HuH-7.5 (cell line): ENCODE results near the gene NPTXR.
A peak's percentile ranks its signal among the peaks of the same experiment; 100 is the strongest.
"Not testable (repeated sequence)": the region's sequence is repeated elsewhere in the genome, so short reads cannot be mapped to it uniquely, and the experiment has no call there.

Experiments used
- DNase-seq: peaks from one replicate; pipeline ENCODE4 v3.0.0; 2011; ENCODE audit warnings: low spot score

Gene NPTXR

DNA sequence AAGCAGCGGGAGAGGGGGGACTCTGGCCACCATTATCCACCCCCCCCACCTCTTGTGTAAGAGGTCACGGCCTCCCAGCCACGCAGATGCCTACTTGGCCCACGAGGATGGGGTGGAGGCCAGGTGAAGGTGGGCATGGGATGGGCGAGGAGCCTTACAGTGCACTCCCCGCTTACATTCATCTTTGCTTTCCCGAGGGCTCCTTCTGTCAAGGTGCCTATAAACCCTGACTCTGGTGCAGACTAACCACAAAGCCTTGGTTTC is 13.1 kb downstream of the NPTXR start:
- DNase-seq: no peak

DNA sequence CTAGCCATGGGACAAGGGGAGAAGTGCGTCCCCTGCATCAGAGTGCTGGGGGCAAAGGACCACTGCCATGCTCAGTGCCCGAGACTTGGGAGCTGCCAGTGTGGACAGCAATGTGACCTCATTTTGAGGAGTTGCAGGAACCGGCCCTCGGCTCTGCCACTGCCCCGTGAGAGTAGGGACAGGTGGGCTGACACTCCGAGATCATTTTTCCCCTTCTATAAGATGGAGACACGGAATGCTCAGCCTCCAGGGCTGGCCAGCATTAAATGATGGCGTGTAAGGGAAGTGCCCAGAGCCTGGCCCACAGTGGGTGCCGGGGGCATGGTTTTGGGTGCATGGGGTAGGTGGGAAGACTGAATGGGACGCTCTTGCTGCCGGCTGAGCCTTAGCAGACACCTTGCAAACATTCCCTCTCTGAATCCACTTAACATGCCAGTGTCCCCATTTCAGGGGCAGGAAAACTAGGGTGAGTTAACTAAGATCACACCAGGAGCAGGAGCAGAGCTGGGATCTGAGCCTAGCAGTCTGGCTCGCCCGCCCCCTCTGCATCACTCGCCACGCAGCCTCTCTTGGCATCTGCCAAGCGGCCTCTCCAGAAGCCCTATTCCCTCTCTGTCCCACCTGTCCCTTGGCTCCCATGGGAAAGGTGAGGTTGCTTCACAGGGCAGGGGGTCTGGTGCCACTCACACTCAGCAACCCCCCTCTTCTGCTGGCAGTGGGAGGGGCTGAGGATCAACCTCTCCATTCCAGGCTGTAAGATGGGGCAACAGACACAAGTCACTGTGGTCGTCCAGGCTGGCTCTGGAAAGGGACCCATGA is 13.6 kb downstream of the NPTXR start:
- DNase-seq: no peak

DNA sequence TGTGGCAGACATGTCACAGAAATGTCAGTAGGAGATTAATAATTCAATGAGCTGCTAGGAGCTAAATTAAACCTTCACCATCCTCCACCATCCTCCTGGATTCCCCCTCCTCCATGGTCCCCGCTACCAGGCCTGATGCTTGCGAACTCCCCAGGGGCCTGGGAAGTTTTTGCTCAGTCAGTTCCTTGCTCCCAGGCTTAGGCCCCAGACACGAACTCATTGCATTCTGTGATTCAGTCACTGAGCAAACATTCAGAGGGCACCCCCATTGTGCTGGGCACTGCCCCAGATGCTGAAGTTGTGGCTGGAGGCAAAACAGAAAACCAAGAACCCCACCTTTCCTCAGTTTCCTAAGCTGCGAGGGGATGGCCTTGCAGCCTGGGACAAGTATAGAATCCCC is 14.3 kb downstream of the NPTXR start:
- no peak for DNase-seq

DNA sequence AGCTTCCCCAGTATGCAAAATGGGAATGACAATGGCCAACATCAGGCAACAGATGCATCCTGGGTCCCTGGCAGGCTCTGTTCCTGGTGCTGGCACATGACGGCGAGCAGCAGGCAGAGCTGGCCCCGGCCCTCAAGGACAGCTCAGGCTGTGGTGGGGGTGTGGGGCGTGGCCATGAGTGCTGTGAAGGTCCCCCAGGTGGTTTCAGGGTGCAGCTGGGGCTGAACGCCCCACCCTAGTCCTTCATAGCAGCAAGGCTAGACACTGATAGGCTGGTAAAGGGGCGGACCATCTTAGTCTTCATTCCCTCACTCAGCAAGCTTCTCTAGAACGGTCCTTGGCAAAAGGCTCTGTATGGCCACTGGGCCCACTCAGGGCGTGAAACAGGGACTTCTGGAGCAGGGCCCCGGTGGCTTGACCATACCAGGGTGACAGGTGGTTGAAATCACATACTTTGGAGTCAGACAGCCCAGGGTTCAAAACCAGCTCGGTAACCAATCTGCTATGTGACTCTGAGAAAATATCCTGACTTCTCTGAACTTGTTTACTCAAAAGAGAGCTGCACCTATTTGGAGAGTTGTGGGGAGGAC is 15.1 kb downstream of the NPTXR start:
- no peak for DNase-seq

DNA sequence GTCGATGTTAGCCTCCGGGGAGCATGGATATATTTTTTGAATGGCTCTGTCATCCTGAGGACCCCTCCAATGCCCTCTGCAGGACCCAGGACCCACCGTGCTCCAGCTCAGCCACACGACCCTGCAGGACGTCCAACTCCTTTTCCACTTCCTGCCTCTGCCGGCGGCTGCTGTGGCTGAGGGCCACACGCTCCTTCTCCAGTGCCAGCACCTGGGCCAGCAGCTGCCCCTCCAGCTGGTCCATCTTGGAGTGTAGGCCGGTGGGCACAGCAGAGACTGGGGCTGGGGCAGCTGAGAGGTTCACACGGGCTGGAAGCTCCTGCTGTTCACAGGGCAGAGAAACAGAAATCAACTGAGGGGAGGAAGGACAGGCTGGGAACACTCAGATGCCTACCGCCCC is 15.6 kb downstream of the NPTXR start:
- no peak for DNase-seq

DNA sequence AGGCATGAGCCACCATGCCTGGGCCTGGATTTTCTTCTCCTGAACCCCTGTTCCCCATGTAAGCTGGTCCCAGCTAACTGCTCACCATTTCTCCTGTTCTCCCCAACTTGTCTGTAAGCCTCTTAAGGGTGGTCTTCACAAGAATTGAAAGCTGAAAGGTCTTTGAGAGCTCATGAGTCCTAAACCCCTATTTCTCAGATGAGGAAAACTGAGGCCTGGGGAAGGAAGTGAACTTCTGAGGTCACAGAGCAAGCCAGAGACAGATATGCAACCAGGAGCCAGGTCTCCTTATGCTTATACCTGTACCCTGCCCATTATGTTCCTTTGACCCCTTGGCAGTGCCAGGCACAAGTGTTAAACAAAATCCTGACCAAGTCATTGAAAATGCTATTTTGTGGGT is 16.3 kb downstream of the NPTXR start:
- no peak for DNase-seq

DNA sequence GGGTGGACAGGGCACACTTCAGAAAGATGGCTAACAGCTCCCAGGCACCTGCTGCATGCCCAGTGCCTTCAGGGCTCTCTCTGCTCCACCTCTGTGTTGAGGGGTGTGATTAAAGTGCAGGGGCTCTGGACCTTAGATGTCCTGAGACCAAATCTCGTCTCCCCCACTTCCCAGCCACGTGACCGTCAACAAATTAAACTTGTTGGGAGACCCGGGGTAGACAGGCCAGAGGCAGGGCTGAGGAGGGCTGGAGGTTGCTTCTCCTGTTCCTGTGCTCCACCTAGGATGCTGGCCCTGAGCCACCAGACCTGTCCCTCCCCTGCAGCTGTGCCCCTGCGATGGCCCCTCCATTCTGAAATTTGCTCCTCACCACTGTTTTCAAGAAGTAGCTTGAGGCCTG is 17.0 kb downstream of the NPTXR start:
- no peak for DNase-seq

DNA sequence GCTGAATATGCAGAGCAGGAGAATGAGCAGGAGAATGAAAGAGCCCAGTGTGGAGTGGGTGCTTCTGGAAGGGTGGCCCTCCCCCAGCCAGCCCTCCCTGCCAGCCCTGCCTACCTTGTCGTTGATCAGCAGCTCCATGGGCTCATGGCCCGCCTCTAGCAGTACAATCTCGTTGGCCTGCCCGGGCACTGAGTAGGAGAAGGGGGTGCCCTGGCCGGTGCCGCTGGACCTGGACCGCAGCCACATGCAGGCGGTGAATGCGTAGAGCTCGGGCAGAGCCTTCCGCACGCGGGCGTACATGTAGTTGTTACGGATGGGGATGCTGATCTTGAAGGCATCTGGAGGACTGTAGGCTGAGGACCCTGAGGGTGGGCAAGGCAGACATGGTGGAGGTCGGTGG is 17.4 kb downstream of the NPTXR start:
- DNase-seq: no peak

DNA sequence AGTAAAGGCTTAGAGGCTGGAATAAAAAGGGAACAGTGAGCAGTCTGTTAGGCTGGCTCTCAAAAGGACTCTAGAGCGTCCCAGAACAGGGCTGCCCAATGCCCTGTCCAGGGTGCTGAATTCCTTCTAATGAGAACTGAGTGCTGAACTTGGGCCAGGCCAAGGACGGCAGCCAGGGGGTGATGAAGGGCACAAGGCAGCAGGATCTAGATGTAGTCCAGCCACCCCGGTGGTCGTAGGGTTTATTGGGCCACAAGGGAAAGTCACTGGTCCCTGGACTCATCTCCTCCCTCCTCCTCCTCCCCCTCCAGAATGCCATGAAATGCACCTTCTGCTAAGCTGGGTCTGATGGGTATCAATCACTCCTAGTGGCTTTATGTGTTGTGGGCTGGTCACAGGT is 19.2 kb downstream of the NPTXR start:
- DNase-seq: peak; percentile 77

DNA sequence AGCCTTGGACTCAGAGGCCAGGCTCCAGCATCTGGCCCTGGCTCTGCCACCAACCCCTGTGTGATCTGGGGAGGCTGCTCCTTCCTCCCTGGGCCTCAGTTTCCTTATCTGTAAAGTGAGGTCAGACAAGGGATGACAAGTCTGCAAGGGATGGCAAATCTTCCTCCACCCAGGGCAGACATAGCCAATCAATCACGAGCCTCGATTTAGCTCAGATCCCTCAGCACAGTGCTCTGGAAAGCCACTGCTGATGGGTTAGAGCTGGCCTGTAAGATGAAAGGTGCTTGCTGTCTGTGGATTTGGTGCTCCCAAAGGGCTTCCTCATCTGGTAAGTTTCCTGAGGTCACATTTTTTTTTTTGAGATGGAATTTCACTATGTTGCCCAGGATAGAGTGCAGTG is 20.2 kb downstream of the NPTXR start:
- no peak for DNase-seq

DNA sequence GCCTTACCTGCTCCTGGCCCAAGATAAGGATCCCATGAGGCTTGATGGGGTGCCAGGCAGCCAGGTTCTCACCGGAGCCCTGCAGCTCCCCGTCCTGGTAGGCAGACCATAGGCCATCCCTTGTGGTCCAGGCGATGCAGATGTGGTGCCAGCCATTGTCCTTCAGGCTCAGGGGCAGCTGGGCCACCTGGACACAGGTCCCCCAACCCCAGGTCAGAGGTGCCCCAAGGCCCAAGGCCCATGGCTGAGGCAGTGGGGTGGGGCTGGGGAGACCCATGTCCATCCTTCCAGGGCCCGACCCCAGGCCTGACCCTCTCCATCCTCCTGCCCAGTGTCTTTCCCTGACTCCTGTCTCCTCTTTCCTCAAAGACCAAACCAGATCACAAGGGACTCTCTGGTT is 20.8 kb downstream of the NPTXR start:
- no peak for DNase-seq

DNA sequence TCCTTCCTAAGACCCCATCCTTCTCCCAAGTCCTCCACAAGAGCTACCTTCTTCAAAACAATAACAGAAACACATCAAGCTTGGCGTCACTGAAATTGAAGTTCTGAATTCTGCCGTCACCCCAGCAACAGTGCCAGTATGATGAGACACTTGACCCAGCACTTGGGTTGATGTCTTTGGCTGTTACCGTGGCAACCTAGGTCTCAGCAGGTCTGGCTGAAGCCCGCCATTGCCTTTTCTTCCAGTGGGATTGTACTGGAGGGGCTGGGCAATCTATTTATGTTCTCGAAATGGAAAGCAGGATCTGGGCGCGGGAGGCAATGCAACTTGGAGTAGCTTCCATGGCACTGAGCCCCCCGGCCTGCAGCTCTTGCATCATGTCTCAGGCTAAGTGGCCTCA is 23.8 kb downstream of the NPTXR start:
- DNase-seq: no peak

DNA sequence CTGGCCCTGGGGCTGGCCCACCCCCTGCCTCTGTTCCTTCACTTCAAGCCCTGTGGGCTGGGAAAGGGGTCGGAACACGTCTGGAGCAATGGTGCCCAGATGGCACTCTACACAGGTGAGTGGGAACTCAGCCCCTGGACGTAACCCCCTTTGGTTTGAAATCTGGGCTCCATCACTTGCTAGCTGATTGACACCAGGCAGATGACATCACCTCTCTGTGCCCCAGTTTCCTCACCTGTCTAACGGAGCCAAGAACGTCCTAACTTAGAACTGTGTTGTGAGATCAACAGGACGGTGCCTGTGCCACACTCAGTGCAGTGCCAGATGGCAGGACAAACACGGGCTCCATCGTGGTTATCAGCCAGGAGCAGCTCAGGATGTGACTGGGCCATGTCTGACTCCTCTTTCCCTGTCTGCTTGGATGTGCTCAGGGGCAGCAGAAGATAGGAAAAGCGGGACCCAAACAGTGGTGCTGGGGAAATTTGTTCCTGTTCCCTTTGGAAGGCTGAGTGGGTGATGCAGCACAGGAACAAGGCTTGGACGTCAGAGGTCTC is 24.4 kb downstream of the NPTXR start:
- DNase-seq: no peak

DNA sequence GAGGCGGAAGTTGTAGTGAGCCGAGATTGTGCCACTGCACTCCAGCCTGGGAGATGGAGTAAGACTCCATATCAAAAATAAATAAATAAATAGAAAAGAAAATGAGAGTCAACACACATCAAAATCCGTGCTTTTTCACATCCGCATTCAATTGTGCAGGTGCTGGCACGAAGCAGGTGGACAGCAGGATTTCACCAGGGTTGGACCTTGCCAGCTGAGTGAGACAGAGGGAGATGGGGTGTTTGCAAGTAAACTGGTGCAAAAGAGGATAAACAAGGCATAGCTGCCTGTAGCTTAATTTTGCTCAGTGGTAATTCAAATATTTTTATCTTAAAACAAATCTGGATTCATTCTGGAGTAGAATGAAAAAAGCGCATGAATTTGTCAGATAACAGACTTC is 26.6 kb downstream of the NPTXR start:
- no peak for DNase-seq

DNA sequence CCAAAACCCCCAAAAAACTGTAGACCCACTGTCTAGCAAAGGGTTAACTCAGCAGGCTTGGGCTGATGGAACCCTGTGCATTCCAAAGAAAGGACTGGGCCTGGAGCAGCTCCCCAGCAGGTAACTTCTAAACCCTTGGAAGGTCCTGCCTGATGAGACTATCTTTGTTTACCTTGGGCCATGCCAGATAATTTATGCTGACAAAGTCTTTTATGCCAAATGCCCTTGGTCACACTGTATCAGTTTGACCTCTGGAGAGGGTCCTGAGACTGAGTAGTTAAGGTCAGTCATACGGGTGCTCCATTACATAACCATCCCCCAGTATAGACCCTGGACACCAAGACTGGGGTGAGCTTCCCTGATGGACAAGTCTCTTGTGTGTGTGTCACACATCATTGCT is 28.0 kb downstream of the NPTXR start:
- DNase-seq: no peak

DNA sequence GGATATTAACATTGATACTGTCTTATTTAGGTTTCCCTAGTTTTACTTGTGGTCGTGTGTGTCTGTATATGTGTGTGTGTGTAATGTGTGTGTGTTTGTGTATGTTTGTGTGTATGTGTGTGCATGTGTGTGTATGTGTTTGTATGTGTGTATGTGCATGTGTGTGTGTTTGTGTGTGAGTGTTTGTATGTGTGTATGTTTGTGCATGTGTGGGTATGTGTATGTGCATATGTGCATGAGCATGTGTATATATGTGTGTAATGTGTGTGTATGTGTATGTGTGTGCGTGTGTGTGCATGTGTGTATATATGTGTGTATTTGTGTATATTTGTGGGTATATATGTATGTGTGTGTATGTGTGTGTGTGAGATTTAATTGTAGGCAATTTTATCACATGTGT is 32.6 kb downstream of the NPTXR start:
- no peak for DNase-seq

DNA sequence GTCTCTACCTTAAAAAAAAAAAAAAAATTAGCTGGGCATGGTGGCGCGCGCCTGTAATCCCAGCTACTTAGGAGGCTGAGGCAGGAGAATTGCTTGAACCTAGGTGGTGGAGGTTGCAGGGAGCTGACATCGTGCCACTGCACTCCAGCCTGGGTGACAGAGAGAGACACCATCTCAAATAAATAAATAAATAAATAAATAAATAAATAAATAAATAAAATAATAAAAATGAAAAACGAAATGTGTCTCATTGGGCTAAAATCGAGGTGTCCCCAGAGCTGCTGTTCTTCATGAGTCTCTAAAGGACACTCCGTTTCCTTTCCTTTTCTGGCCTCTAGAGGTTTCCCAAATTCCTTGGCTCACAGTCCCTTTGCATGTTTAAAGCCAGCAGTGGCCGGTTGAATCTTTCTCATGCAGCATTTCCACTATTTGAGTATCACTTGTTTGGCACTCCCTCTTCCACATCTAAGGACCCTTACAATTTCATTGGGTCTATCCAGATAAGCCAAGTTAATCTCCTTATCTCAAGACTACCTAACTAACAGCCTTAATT is 38.7 kb downstream of the NPTXR start:
- not testable (repeated sequence) for DNase-seq

DNA sequence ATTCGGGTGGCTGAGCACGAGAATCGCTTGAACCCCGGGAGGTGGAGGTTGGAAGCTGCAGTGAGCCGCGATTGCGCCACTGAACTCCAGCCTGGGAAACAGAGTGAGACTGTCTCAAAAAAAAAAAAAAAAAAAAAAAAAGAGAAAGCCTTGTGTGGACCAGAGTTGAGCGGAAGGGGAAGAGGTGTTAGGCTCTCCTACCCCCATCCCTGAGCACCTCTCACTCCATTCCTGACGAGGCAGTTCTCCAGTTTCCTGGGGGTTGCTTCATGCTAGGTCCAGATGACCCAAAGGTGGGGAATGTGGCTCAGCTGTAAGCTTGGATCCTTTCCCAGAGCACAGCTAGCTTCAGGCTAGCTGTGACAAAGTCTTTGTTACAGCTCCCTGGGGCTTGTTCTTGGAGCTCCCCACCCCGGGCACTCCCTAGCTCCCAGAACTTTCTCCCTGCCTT is 41.1 kb downstream of the NPTXR start:
- DNase-seq: peak; percentile 37

DNA sequence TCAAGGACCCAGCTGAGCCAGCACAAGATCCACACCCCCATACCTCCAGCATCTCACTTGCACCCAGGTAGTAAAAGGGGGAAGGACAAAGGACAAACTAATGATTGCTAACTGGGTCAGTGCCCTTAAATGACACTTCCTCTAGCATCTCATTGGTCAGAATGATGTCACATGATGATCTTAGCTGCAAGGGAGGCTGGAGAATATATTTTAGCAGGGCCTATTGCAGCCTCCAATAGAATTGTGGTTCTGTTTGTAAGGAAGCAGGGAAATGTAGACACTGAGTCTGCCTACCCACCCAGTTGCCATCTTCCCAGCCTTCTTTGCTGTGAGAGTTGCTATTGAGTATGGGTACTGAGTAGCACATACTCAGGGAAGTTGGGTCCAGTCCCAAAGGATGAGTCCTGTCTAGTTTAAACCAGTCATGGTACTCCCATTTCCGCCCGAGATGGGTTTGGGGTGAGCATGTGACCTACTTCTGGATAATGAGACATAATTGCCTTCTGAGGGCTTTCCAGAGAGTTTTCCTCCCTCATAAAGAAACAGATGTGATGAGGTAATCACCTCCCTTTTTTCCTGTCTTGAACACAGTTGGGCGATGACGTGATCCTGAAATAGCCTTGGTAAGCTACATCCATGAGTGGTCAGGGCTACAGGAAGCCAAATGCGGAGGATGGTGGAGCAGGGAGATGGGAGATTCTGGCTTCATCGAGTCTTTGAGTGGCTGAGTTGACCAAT is 44.4 kb downstream of the NPTXR start:
- no peak for DNase-seq

DNA sequence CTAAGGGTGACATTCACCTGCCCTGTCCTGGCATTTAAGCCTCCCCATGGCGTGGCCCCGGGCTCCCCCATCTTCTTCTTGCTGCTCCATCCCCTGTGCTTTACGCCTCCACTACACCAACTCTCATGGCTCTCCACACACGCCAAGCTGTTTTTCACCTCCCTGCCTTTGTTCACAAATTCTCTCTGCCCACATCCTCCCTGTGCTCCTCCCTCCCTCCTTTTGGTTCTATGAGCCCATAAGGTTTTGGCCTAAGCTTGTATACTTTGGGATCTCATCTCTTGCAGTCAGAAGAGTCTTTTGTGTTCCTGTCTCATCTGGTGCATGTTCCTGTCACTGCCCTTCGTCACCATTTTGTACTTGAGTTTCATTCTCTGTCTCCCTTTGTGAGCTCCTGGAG is 45.3 kb downstream of the NPTXR start:
- no peak for DNase-seq

DNA sequence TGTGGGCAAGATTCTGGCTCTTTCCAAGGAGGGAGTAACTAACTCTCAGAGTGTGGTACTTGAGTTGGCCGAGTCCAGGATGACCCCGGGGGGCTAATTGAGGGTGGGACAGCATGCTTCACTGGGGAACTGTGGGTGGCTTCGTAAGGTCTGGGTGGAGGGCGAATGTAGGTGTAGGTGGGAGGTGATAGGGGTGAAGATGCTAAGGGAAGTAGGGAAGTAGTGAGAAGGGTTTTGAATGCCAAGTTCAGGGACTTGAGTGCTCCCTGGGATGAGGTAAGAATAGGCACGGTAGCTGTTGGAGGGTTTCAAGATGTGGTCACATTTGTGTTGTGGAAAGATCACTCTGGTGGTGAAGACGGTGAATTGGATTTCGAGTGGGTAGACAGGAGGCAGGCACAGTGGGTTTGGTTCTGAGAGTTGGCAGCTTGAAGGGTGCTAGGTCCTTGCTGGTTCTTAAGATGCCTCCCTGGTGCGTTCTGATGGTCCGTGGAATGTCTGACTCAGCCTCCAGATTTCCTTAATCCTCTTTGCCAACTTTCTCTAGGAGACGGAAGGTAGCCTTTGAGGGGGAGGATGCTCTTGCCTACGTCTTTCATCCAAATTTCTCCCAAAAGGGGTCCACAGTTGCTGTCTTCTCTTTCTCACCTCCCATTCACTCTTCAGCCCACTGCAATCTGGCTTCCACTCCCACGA is 47.4 kb downstream of the NPTXR start:
- DNase-seq: no peak

DNA sequence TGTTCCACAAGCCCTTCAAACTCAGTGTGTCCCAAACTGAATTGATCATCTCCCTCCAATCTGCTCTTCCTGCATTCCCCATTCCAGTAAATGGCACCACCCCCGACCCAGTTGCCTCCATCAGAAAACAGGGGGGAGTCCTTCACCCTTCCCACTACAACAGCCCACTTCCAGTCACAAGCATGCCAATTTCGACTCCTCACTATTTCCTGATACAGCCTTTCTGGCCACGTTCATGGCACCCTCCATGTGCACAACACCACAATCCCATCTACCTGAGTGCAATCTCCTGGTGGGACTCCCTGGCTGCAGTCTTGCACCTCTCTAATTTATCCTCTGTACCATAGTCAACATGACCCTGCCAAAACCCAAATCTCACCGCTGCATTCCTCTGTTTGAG is 48.3 kb downstream of the NPTXR start:
- DNase-seq: no peak
